Neuronal stem cell (in vitro differentiated cells): ENCODE data around the gene ACSF2.

Experiments used
- DNase-seq: peaks from one replicate; pipeline ENCODE4 v3.0.0-alpha.2; 2013; ENCODE audit warnings: low spot score
- H2AFZ ChIP-seq: one replicate; pipeline ENCODE4 v1.6.1; 2013; ENCODE audit warnings: mild to moderate bottlenecking, low read length, inconsistent platforms
- H2AK5ac ChIP-seq: 2 replicates; pipeline ENCODE4 v1.6.1; 2013; ENCODE audit warnings: low read depth, mild to moderate bottlenecking, inconsistent platforms, low read length, moderate library complexity, mixed read lengths
- H2BK120ac ChIP-seq: 2 replicates; pipeline ENCODE4 v1.6.1; 2013; ENCODE audit warnings: low read depth, mild to moderate bottlenecking, inconsistent platforms, low read length, moderate library complexity, mixed read lengths
- H2BK12ac ChIP-seq: one replicate; pipeline ENCODE4 v1.6.1; 2013; ENCODE audit warnings: low read length, inconsistent platforms
- H2BK15ac ChIP-seq: 2 replicates; pipeline ENCODE4 v1.6.1; 2013; ENCODE audit warnings: mild to moderate bottlenecking, low read length, inconsistent platforms, mixed read lengths
- H2BK5ac ChIP-seq: one replicate; pipeline ENCODE4 v1.6.1; 2013; ENCODE audit warnings: inconsistent platforms, mild to moderate bottlenecking, low read length, moderate library complexity
- H3K14ac ChIP-seq: one replicate; pipeline ENCODE4 v1.6.1; 2013; ENCODE audit warnings: low read length, inconsistent platforms
- H3K18ac ChIP-seq: 2 replicates; pipeline ENCODE4 v1.6.1; 2013; ENCODE audit warnings: low read length, inconsistent platforms
- H3K23ac ChIP-seq: 2 replicates; pipeline ENCODE4 v1.6.1; 2013; ENCODE audit warnings: low read depth, mild to moderate bottlenecking, mixed read lengths, low read length, inconsistent platforms; ENCODE audit not compliant: poor library complexity
- H3K27ac ChIP-seq: replicated peaks from 3 replicates; pipeline ENCODE4 v1.5.1; 2013; ENCODE audit warnings: low read length, inconsistent platforms
- H3K27me3 ChIP-seq, 3 experiments: 2 replicates each; pipeline ENCODE4 v1.6.1; 2013; ENCODE audit warnings: low read length in 3 of 3, mild to moderate bottlenecking in 2 of 3, inconsistent platforms in 1 of 3, low read depth in 1 of 3, mixed read lengths in 1 of 3, moderate library complexity in 1 of 3; ENCODE audit not compliant: control insufficient read depth in 3 of 3, insufficient read depth in 3 of 3
- H3K36me3 ChIP-seq, 2 donors: replicated peaks in 1 of 2; 2 replicates each; pipeline ENCODE4 v1.6.1; 2013; ENCODE audit warnings: low read length in 2 of 2; ENCODE audit not compliant: control insufficient read depth in 2 of 2, insufficient read depth in 2 of 2
- H3K4ac ChIP-seq: 2 replicates; pipeline ENCODE4 v1.6.1; 2013; ENCODE audit warnings: inconsistent platforms, mild to moderate bottlenecking, low read length, moderate library complexity
- H3K4me1 ChIP-seq, 2 donors: 1 replicate in 1 of 2; 2 replicates in 1 of 2; pipeline ENCODE4 v1.6.1; 2013; ENCODE audit warnings: low read length in 2 of 2, low read depth in 1 of 2; ENCODE audit not compliant: control insufficient read depth in 2 of 2, insufficient read depth in 1 of 2
- H3K4me2 ChIP-seq: one replicate; pipeline ENCODE4 v1.6.1; 2013; ENCODE audit warnings: mild to moderate bottlenecking, low read length, inconsistent platforms; ENCODE audit not compliant: insufficient read depth, poor library complexity, severe bottlenecking
- H3K4me3 ChIP-seq, 2 donors: 2 replicates each; pipeline ENCODE4 v1.5.1; 2013; ENCODE audit warnings: low read length in 2 of 2, mild to moderate bottlenecking in 2 of 2, inconsistent platforms in 1 of 2, moderate library complexity in 1 of 2
- H3K79me1 ChIP-seq: one replicate; pipeline ENCODE4 v1.6.1; 2013; ENCODE audit warnings: low read depth, mild to moderate bottlenecking, inconsistent platforms, low read length, moderate library complexity
- H3K9ac ChIP-seq: one replicate; pipeline ENCODE4 v1.6.1; 2013; ENCODE audit warnings: mild to moderate bottlenecking, low read depth, low read length, inconsistent platforms; ENCODE audit not compliant: poor library complexity
- H3K9me3 ChIP-seq, 2 donors: replicated peaks in 1 of 2; 2 replicates each; pipeline versions ENCODE3 to v1.6.1; 2013; ENCODE audit warnings: low read length in 2 of 2, mild to moderate bottlenecking in 2 of 2, inconsistent platforms in 1 of 2, low read depth in 1 of 2, mixed read lengths in 1 of 2, moderate library complexity in 1 of 2; ENCODE audit not compliant: control insufficient read depth in 2 of 2, insufficient read depth in 1 of 2
- H4K8ac ChIP-seq: one replicate; pipeline ENCODE4 v1.6.1; 2013; ENCODE audit warnings: low read depth, mild to moderate bottlenecking, inconsistent platforms, low read length, moderate library complexity
- H4K91ac ChIP-seq: one replicate; pipeline ENCODE4 v1.6.1; 2013; ENCODE audit warnings: low read length, low read depth, mild to moderate bottlenecking, inconsistent platforms; ENCODE audit not compliant: poor library complexity
- WGBS, 2 donors: extraction: QIAGEN DNeasy Blood & Tissue Kit; methylation state at CpG; one replicate each; pipeline ENCODE4 v1.1.7; 2013; ENCODE audit warnings: missing lambda C conversion rate in 2 of 2, mixed read lengths in 1 of 2; ENCODE audit not compliant: insufficient read length in 2 of 2, insufficient replicate concordance in 1 of 2; ENCODE audit errors: extremely low coverage in 2 of 2; 5-methylcytosine and 5-hydroxymethylcytosine counted together

ACSF2 gene

GRCh38 chr17:50444841-50445715 is 19.1 kb downstream of the ACSF2 start:
- Histone ChIP-seq H3K27me3 (no peaks in the 10 kb centered on the region), H3K79me1 (no peaks in the 10 kb centered on the region), H2BK5ac (no peak overlapping the region), H2AFZ (no peak overlapping the region), H3K9ac (no peak overlapping the region), H3K18ac (no peak overlapping the region), H2AK5ac (no peak overlapping the region), H3K4ac (no peak overlapping the region), H3K36me3 (no peaks in the 10 kb centered on the region), H3K4me1 (no peaks in the 10 kb centered on the region), H2BK12ac (no peak overlapping the region), H3K14ac (peak overlapping the region; percentile 82), H3K4me2 (no peak overlapping the region), H2BK15ac (no peak overlapping the region), H4K91ac (no peak overlapping the region), H4K8ac (no peak overlapping the region), H3K9me3 (no peaks in the 10 kb centered on the region), H2BK120ac (no peak overlapping the region), H3K23ac (no peak overlapping the region), H3K27ac (no peak overlapping the region), H3K4me3 (no peak overlapping the region)
- no peak for DNase-seq
- no CpG with 5 or more reads among the region's 6 CpGs for WGBS, 2 donors

GRCh38 chr17:50445730-50446325 is 19.8 kb downstream of the ACSF2 start:
- Histone ChIP-seq H3K27me3 (no peaks in the 10 kb centered on the region), H2BK120ac (no peak overlapping the region), H3K23ac (no peak overlapping the region), H3K4ac (no peak overlapping the region), H3K18ac (no peak overlapping the region), H4K8ac (no peak overlapping the region), H2AK5ac (no peak overlapping the region), H3K9ac (peak overlapping the region; percentile 57), H3K36me3 (no peaks in the 10 kb centered on the region), H2AFZ (no peak overlapping the region), H2BK12ac (no peak overlapping the region), H3K9me3 (no peaks in the 10 kb centered on the region), H3K79me1 (no peaks in the 10 kb centered on the region), H3K4me2 (no peak overlapping the region), H2BK5ac (no peak overlapping the region), H4K91ac (no peak overlapping the region), H2BK15ac (no peak overlapping the region), H3K4me3 (no peak overlapping the region), H3K27ac (no peak overlapping the region), H3K14ac (no peak overlapping the region), H3K4me1 (no peaks in the 10 kb centered on the region)
- WGBS, 2 donors: no CpG with 5 or more reads among the region's 1 CpG
- no peak for DNase-seq

GRCh38 chr17:50447870-50448595 is 22.0 kb downstream of the ACSF2 start:
- DNase-seq: no peak
- WGBS, 2 donors: no CpG with 5 or more reads among the region's 7 CpGs

GRCh38 chr17:50448643-50449042 is 22.6 kb downstream of the ACSF2 start:
- Histone ChIP-seq H3K79me1 (no peaks in the 10 kb centered on the region), H2AFZ (no peak overlapping the region), H3K27me3 (peaks cover 0 to 3% (median 0%) of the 10 kb centered on the region in 3 experiments), H2BK5ac (no peak overlapping the region), H3K4me1 (no peaks in the 10 kb centered on the region), H3K9me3 (no peaks in the 10 kb centered on the region), H4K8ac (no peak overlapping the region), H3K36me3 (no peaks in the 10 kb centered on the region), H3K27ac (no peak overlapping the region), H3K18ac (no peak overlapping the region), H4K91ac (no peak overlapping the region), H2AK5ac (no peak overlapping the region), H2BK12ac (no peak overlapping the region), H3K4me3 (no peak overlapping the region), H3K4me2 (no peak overlapping the region), H2BK15ac (no peak overlapping the region), H2BK120ac (no peak overlapping the region), H3K14ac (no peak overlapping the region), H3K4ac (no peak overlapping the region), H3K23ac (no peak overlapping the region), H3K9ac (no peak overlapping the region)
- DNase-seq: no peak
- no CpG with 5 or more reads among the region's 2 CpGs for WGBS, 2 donors

More at GRCh38 chr17:50447870-50448595, 22.0 kb downstream of the ACSF2 start:
- Histone ChIP-seq H3K14ac (no peak overlapping the region), H3K4me3 (no peak overlapping the region), H3K23ac (no peak overlapping the region), H2BK5ac (no peak overlapping the region), H4K91ac (no peak overlapping the region), H3K9me3 (no peaks in the 10 kb centered on the region), H2BK120ac (no peak overlapping the region), H3K4me2 (no peak overlapping the region), H3K36me3 (no peaks in the 10 kb centered on the region), H2BK15ac (no peak overlapping the region), H2AFZ (no peak overlapping the region), H3K18ac (no peak overlapping the region), H3K27me3 (peaks cover 0 to 3% (median 0%) of the 10 kb centered on the region in 3 experiments), H2BK12ac (no peak overlapping the region), H3K9ac (no peak overlapping the region), H3K4me1 (no peaks in the 10 kb centered on the region), H4K8ac (no peak overlapping the region), H3K79me1 (no peaks in the 10 kb centered on the region), H3K27ac (no peak overlapping the region), H3K4ac (no peak overlapping the region), H2AK5ac (no peak overlapping the region)
